ENCODE data around the gene PARD3B. TPM values are rescaled to one million over a fixed set of nuclear protein-coding genes. Genes with fewer than 3 reads are reported as not detected.

The PARD3B gene
- total and polyA plus RNA-seq, 3 donors from 2014 or later = 14.6 to 36.8 (median 29.6) TPM

GRCh38 chr2:205500065-205500464, 954.8 kb downstream of the PARD3B start:
- TF ChIP-seq POLR2A (IDR thresholded peaks at IDR 0.05) (no peak), CTCF (IDR thresholded peaks at IDR 0.05) (no peak)
- Histone ChIP-seq H3K4me3 (no peak overlapping the region), H3K27ac (no peak overlapping the region), H3K36me3 (ENCODE audit: low read depth, missing control alignments) (no peaks in the 10 kb centered on the region), H3K4me1 (no peaks in the 10 kb centered on the region), H3K9me3 (no peaks in the 10 kb centered on the region), H3K27me3 (no peaks in the 10 kb centered on the region)
- DNase-seq = no peak
- 90 to 92% methylated on average over 4 of the region's 4 CpGs for WGBS, 2 donors
- intact Hi-C loops (cut with DNase I; ENCODE audit: low total_unique reads) = no loop called here

- no peak overlapping the region for H3K4me3 ChIP-seq
- no peaks in the 10 kb centered on the region for H3K4me1 ChIP-seq
- DNase-seq = no peak
- H3K27ac ChIP-seq = no peak overlapping the region
- TF ChIP-seq CTCF (IDR thresholded peaks at IDR 0.05) (no peak), POLR2A (IDR thresholded peaks at IDR 0.05) (no peak)
- 88 to 93% methylated on average over 6 of the region's 6 CpGs for WGBS, 2 donors
- H3K36me3 ChIP-seq (ENCODE audit: low read depth, missing control alignments) = no peaks in the 10 kb centered on the region
- H3K9me3 ChIP-seq = no peaks in the 10 kb centered on the region
- intact Hi-C loops (cut with DNase I; ENCODE audit: low total_unique reads) = no loop called here
- no peaks in the 10 kb centered on the region for H3K27me3 ChIP-seq
Measured at GRCh38 chr2:205500951-205501350, 955.7 kb downstream of the PARD3B start.

- H3K4me1 ChIP-seq = no peaks in the 10 kb centered on the region
- TF ChIP-seq CTCF (IDR thresholded peaks at IDR 0.05) (no peak), POLR2A (IDR thresholded peaks at IDR 0.05) (no peak)
- H3K27ac ChIP-seq = no peak overlapping the region
- no peak for DNase-seq
- no peak overlapping the region for H3K4me3 ChIP-seq
- H3K27me3 ChIP-seq = no peaks in the 10 kb centered on the region
- no peaks in the 10 kb centered on the region for H3K36me3 ChIP-seq (ENCODE audit: low read depth, missing control alignments)
- no peaks in the 10 kb centered on the region for H3K9me3 ChIP-seq
- intact Hi-C loops (cut with DNase I; ENCODE audit: low total_unique reads) = no loop called here
- WGBS, 2 donors = 58 to 74% methylated on average over 7 of the region's 7 CpGs
Measured at GRCh38 chr2:205501826-205502225, 956.6 kb downstream of the PARD3B start.

- Histone ChIP-seq H3K36me3 (ENCODE audit: low read depth, missing control alignments) (no peaks in the 10 kb centered on the region), H3K9me3 (no peaks in the 10 kb centered on the region), H3K27ac (no peak overlapping the region), H3K4me3 (no peak overlapping the region), H3K27me3 (no peaks in the 10 kb centered on the region), H3K4me1 (no peaks in the 10 kb centered on the region)
- WGBS, 2 donors = 74 to 79% methylated on average over 2 of the region's 2 CpGs
- DNase-seq = no peak
- intact Hi-C loops (cut with DNase I; ENCODE audit: low total_unique reads) = no loop called here
- TF ChIP-seq POLR2A (IDR thresholded peaks at IDR 0.05) (no peak), CTCF (IDR thresholded peaks at IDR 0.05) (no peak)
Measured at GRCh38 chr2:205505371-205505770, 960.1 kb downstream of the PARD3B start.

- WGBS, 2 donors = 84 to 91% methylated on average over 4 of the region's 4 CpGs
- intact Hi-C loops (cut with DNase I; ENCODE audit: low total_unique reads) = no loop called here
Measured at GRCh38 chr2:205509655-205510054, 964.4 kb downstream of the PARD3B start.

More at GRCh38 chr2:205509655-205510054, 964.4 kb downstream of the PARD3B start:
- Histone ChIP-seq H3K27me3 (no peaks in the 10 kb centered on the region), H3K4me3 (no peak overlapping the region), H3K36me3 (ENCODE audit: low read depth, missing control alignments) (no peaks in the 10 kb centered on the region), H3K27ac (no peak overlapping the region), H3K4me1 (no peaks in the 10 kb centered on the region), H3K9me3 (no peaks in the 10 kb centered on the region)
- no peak for DNase-seq
- TF ChIP-seq POLR2A (IDR thresholded peaks at IDR 0.05) (no peak), CTCF (IDR thresholded peaks at IDR 0.05) (no peak)
